BLaER1 (cell line): ENCODE data around the gene PTPRN2.

Experiments
- H3K27ac ChIP-seq: shearing (Covaris generic); formaldehyde crosslinking; 2 replicates; pipeline ENCODE4 v1.8.1; 2022
- H3K27me3 ChIP-seq: shearing (Covaris generic); formaldehyde crosslinking; 2 replicates; pipeline ENCODE4 v1.8.1; 2022
- H3K36me3 ChIP-seq: shearing (Covaris generic); formaldehyde crosslinking; 2 replicates; pipeline ENCODE4 v1.8.1; 2022
- H3K4me1 ChIP-seq: shearing (Covaris generic); formaldehyde crosslinking; 2 replicates; pipeline ENCODE4 v1.8.1; 2022
- H3K4me2 ChIP-seq: shearing (Covaris generic); formaldehyde crosslinking; 2 replicates; pipeline ENCODE4 v1.8.1; 2022
- H3K4me3 ChIP-seq: shearing (Covaris generic); formaldehyde crosslinking; 2 replicates; pipeline ENCODE4 v1.8.1; 2022
- H3K9ac ChIP-seq: shearing (Covaris generic); formaldehyde crosslinking; 2 replicates; pipeline ENCODE4 v1.8.1; 2022
- H3K9me3 ChIP-seq: shearing (Covaris generic); formaldehyde crosslinking; 2 replicates; pipeline ENCODE4 v1.8.1; 2022
- H4K20me1 ChIP-seq: shearing (Covaris generic); formaldehyde crosslinking; 2 replicates; pipeline ENCODE4 v1.8.1; 2022
- Cebpa-rat ChIP-seq: shearing (Covaris generic); IDR thresholded peaks from 2 replicates; pipeline ENCODE4 v1.8.1; 2022

PTPRN2 gene

GRCh38 chr7:158245724-158246041 lies 341.9 kb downstream of the PTPRN2 start:
- Histone ChIP-seq H3K4me1 (0 out of 2 replicates have a peak, but pooled peaks cover 2% of the 10 kb centered on the region), H3K4me2 (no peak overlapping the region), H4K20me1 (no peaks in the 10 kb centered on the region), H3K36me3 (no peaks in the 10 kb centered on the region), H3K9ac (no peak overlapping the region), H3K9me3 (no peaks in the 10 kb centered on the region), H3K27me3 (no peaks in the 10 kb centered on the region), H3K27ac (no peak overlapping the region), H3K4me3 (no peak overlapping the region)
- TF ChIP-seq Cebpa-rat: no peak

- TF ChIP-seq Cebpa-rat: no peak
Observed at GRCh38 chr7:158244873-158245723, 342.5 kb downstream of the PTPRN2 start.

GRCh38 chr7:158244430-158244829 lies 343.2 kb downstream of the PTPRN2 start:
- Histone ChIP-seq H3K27me3 (no peaks in the 10 kb centered on the region), H3K4me2 (no peak overlapping the region), H3K36me3 (no peaks in the 10 kb centered on the region), H4K20me1 (no peaks in the 10 kb centered on the region), H3K4me3 (no peak overlapping the region), H3K27ac (no peak overlapping the region), H3K9ac (no peak overlapping the region), H3K9me3 (no peaks in the 10 kb centered on the region), H3K4me1 (peaks cover 15% of the 10 kb centered on the region)
- TF ChIP-seq Cebpa-rat: no peak

More at GRCh38 chr7:158244873-158245723, 342.5 kb downstream of the PTPRN2 start:
- H3K4me1 ChIP-seq: peaks cover 8% of the 10 kb centered on the region
- no peak overlapping the region for H3K9ac ChIP-seq
- no peak overlapping the region for H3K4me2 ChIP-seq
- H3K9me3 ChIP-seq: no peaks in the 10 kb centered on the region
- H4K20me1 ChIP-seq: no peaks in the 10 kb centered on the region
- H3K27me3 ChIP-seq: no peaks in the 10 kb centered on the region
- H3K36me3 ChIP-seq: no peaks in the 10 kb centered on the region
- no peak overlapping the region for H3K4me3 ChIP-seq
- no peak overlapping the region for H3K27ac ChIP-seq

- TF ChIP-seq Cebpa-rat: no peak
- no peaks in the 10 kb centered on the region; the same call in 1 of the 2 replicates for H4K20me1 ChIP-seq
- H3K36me3 ChIP-seq: no peaks in the 10 kb centered on the region
- H3K9me3 ChIP-seq: no peaks in the 10 kb centered on the region
- no peak overlapping the region for H3K4me3 ChIP-seq
- no peaks in the 10 kb centered on the region for H3K27me3 ChIP-seq
- no peak overlapping the region for H3K9ac ChIP-seq
- no peak overlapping the region for H3K27ac ChIP-seq
- peaks cover 35% of the 10 kb centered on the region for H3K4me1 ChIP-seq
- H3K4me2 ChIP-seq: no peak overlapping the region
Observed at GRCh38 chr7:158241919-158242318, 345.7 kb downstream of the PTPRN2 start.

GRCh38 chr7:158240801-158241200 lies 346.8 kb downstream of the PTPRN2 start:
- TF ChIP-seq Cebpa-rat: no peak
- Histone ChIP-seq H3K27ac (no peak overlapping the region), H3K27me3 (no peaks in the 10 kb centered on the region), H3K4me3 (no peak overlapping the region), H3K4me1 (peaks cover 44% of the 10 kb centered on the region), H3K36me3 (no peaks in the 10 kb centered on the region), H3K9ac (no peak overlapping the region), H3K9me3 (no peaks in the 10 kb centered on the region), H4K20me1 (peaks cover 4% of the 10 kb centered on the region; the same call in 1 of the 2 replicates), H3K4me2 (no peak overlapping the region)

GRCh38 chr7:158239290-158239981 lies 348.2 kb downstream of the PTPRN2 start:
- Histone ChIP-seq H3K9me3 (no peaks in the 10 kb centered on the region), H3K4me3 (peak overlapping the region; percentile 57), H3K4me2 (peak overlapping the region; percentile 96), H3K9ac (peak overlapping the region; percentile 70), H3K4me1 (peaks cover 46% of the 10 kb centered on the region), H3K27me3 (no peaks in the 10 kb centered on the region), H4K20me1 (peaks cover 4% of the 10 kb centered on the region; the same call in 1 of the 2 replicates), H3K27ac (peak overlapping the region; percentile 47), H3K36me3 (no peaks in the 10 kb centered on the region)
- TF ChIP-seq Cebpa-rat: no peak

- TF ChIP-seq Cebpa-rat: no peak
- H3K4me3 ChIP-seq: peak overlapping the region; percentile 57
- H3K9me3 ChIP-seq: no peaks in the 10 kb centered on the region
Observed at GRCh38 chr7:158238616-158239289, 348.9 kb downstream of the PTPRN2 start.

GRCh38 chr7:158237672-158238335 lies 349.8 kb downstream of the PTPRN2 start:
- H3K4me1 ChIP-seq: peaks cover 46% of the 10 kb centered on the region
- peak overlapping the region; percentile 67 for H3K27ac ChIP-seq
- no peaks in the 10 kb centered on the region for H3K36me3 ChIP-seq
- H3K27me3 ChIP-seq: no peaks in the 10 kb centered on the region
- peaks cover 4% of the 10 kb centered on the region; the same call in 1 of the 2 replicates for H4K20me1 ChIP-seq
- peak overlapping the region; percentile 57 for H3K4me3 ChIP-seq
- peak overlapping the region; percentile 70 for H3K9ac ChIP-seq
- H3K9me3 ChIP-seq: no peaks in the 10 kb centered on the region
- peak overlapping the region; percentile 96 for H3K4me2 ChIP-seq
- no peak for TF ChIP-seq Cebpa-rat

More at GRCh38 chr7:158238616-158239289, 348.9 kb downstream of the PTPRN2 start:
- H3K9ac ChIP-seq: peak overlapping the region; percentile 70
- H3K4me1 ChIP-seq: peaks cover 46% of the 10 kb centered on the region
- H3K27me3 ChIP-seq: no peaks in the 10 kb centered on the region
- peak overlapping the region; percentile 47 for H3K27ac ChIP-seq
- peaks cover 4% of the 10 kb centered on the region; the same call in 1 of the 2 replicates for H4K20me1 ChIP-seq
- H3K4me2 ChIP-seq: peak overlapping the region; percentile 96
- H3K36me3 ChIP-seq: no peaks in the 10 kb centered on the region

- no peak overlapping the region for H3K4me3 ChIP-seq
- no peaks in the 10 kb centered on the region for H3K36me3 ChIP-seq
- no peaks in the 10 kb centered on the region for H3K27me3 ChIP-seq
- no peak overlapping the region for H3K27ac ChIP-seq
- peak overlapping the region; percentile 60 for H3K4me2 ChIP-seq
- peaks cover 4% of the 10 kb centered on the region; the same call in 1 of the 2 replicates for H4K20me1 ChIP-seq
- H3K4me1 ChIP-seq: peaks cover 46% of the 10 kb centered on the region
- TF ChIP-seq Cebpa-rat: no peak
- H3K9me3 ChIP-seq: no peaks in the 10 kb centered on the region
- H3K9ac ChIP-seq: no peak overlapping the region
Observed at GRCh38 chr7:158236400-158236799, 351.2 kb downstream of the PTPRN2 start.
